Thoracic aorta (tissue), 2 donors: Measurements from ENCODE around the gene MBD3. TPM values are rescaled to one million over a fixed set of nuclear protein-coding genes. Genes with fewer than 3 reads are reported as not detected.

Experiments
- ATAC-seq: fragments of 150-250 bp; one replicate; pipeline ENCODE4 v1.8.0; 2017; ENCODE audit warnings: low read depth; ENCODE audit not compliant: insufficient number of reproducible peaks, low FRiP score
- DNase-seq: peaks from one replicate; pipeline ENCODE4 v3.0.0-alpha.2; 2020; ENCODE audit warnings: low spot score
- H3K27ac ChIP-seq, 2 donors: fragments of 200-600 bp; sonication (generic); 1 replicate in 1 of 2; 2 replicates in 1 of 2; pipeline ENCODE4 v1.5.1; 2016; ENCODE audit warnings: mild to moderate bottlenecking in 2 of 2, moderate library complexity in 2 of 2
- H3K27me3 ChIP-seq: fragments of 200-600 bp; sonication (generic); replicated peaks from 2 replicates; pipeline ENCODE4 v1.6.0; 2016; ENCODE audit warnings: mild to moderate bottlenecking; ENCODE audit not compliant: insufficient read depth
- H3K36me3 ChIP-seq: fragments of 200-600 bp; sonication (generic); one replicate; pipeline ENCODE4 v1.5.1; 2016
- H3K4me1 ChIP-seq, 2 donors: fragments of 200-600 bp; sonication (generic); 1 replicate in 1 of 2; 2 replicates in 1 of 2; pipeline versions ENCODE4 v1.5.1 to v1.6.0; 2016; ENCODE audit warnings: low read depth in 2 of 2, mild to moderate bottlenecking in 1 of 2; ENCODE audit not compliant: control insufficient read depth in 1 of 2
- H3K4me3 ChIP-seq: fragments of 200-600 bp; sonication (generic); 2 replicates; pipeline ENCODE4 v1.5.1; 2016; ENCODE audit warnings: mild to moderate bottlenecking
- H3K9me3 ChIP-seq: fragments of 200-600 bp; sonication (generic); 2 replicates; pipeline ENCODE4 v1.5.1; 2016
- CTCF ChIP-seq: fragments of 200-600 bp; sonication (generic); IDR thresholded peaks from one replicate; pipeline ENCODE4 v1.5.1; 2019; ENCODE audit warnings: antibody characterized with exemption
- total RNA-seq, 2 donors: library from RNA; depleted of rRNA; stranded (reverse); fragments of >200 nt; gene quantifications; one replicate each; pipeline versions ENCODE4 v1.1.0 to v1.2.3, GENCODE V29; 2016

The MBD3 gene
- total RNA-seq, 2 donors from 2014 or later = 97.8 to 102 TPM

- no peaks in the 10 kb centered on the region for H3K36me3 ChIP-seq
- H3K4me1 ChIP-seq = no peaks in the 10 kb centered on the region
- ATAC-seq (no peak), DNase-seq (no peak)
- no peak overlapping the region for H3K4me3 ChIP-seq
- H3K9me3 ChIP-seq = no peaks in the 10 kb centered on the region
- H3K27me3 ChIP-seq = no peaks in the 10 kb centered on the region
- no peak overlapping the region for H3K27ac ChIP-seq
- TF ChIP-seq CTCF = no peak
Observed at GRCh38 chr19:1555487-1556389, 36.9 kb downstream of the MBD3 start.

GRCh38 chr19:1554968-1555367, 37.7 kb downstream of the MBD3 start:
- ATAC-seq = no peak
- Histone ChIP-seq H3K4me3 (no peak overlapping the region), H3K27me3 (no peaks in the 10 kb centered on the region), H3K9me3 (no peaks in the 10 kb centered on the region), H3K27ac (no peak overlapping the region), H3K4me1 (no peaks in the 10 kb centered on the region), H3K36me3 (no peaks in the 10 kb centered on the region)
- no peak for TF ChIP-seq CTCF
- no peak for DNase-seq

GRCh38 chr19:1553415-1553814, 39.2 kb downstream of the MBD3 start:
- Histone ChIP-seq H3K4me1 (no peaks in the 10 kb centered on the region), H3K36me3 (no peaks in the 10 kb centered on the region), H3K27me3 (no peaks in the 10 kb centered on the region), H3K4me3 (no peak overlapping the region), H3K9me3 (no peaks in the 10 kb centered on the region), H3K27ac (no peak overlapping the region)
- no peak for DNase-seq
- TF ChIP-seq CTCF = no peak
- no peak for ATAC-seq

- Histone ChIP-seq H3K4me1 (no peaks in the 10 kb centered on the region), H3K9me3 (no peaks in the 10 kb centered on the region), H3K27ac (no peak overlapping the region), H3K27me3 (no peaks in the 10 kb centered on the region), H3K4me3 (no peak overlapping the region), H3K36me3 (no peaks in the 10 kb centered on the region)
- no peak for DNase-seq
- TF ChIP-seq CTCF = no peak
- ATAC-seq = no peak
Observed at GRCh38 chr19:1551068-1552040, 41.3 kb downstream of the MBD3 start.
